Panc1 (cell line): Measurements from ENCODE around the gene ESAM. TPM values are rescaled to one million over a fixed set of nuclear protein-coding genes. Genes with fewer than 3 reads are reported as not detected.
A peak's percentile ranks its signal among the peaks of the same experiment; 100 is the strongest.

ENCODE experiments used
- ATAC-seq: fragments of 200-7000 bp; cut with Tn5 transposase; 2 replicates; pipeline ENCODE4 v1.9.1; 2020; ENCODE audit warnings: mild to moderate bottlenecking, moderate library complexity
- BruUV-seq: library from RNA; stranded (reverse); fragments of 400-500 nt; replicated peaks from 2 replicates; lab custom pipeline; 2021; lab: Mats Ljungman, UMichigan
- CTCF ChIA-PET: fragments of 300-600 bp; sonication (Branson Sonifier 250); formaldehyde crosslinking; loops from one replicate; lab custom pipeline; 2022; ENCODE audit warnings: antibody characterized with exemption; lab: Charles Lee
- POLR2A ChIA-PET: fragments of 300-600 bp; sonication (Branson Sonifier 250); formaldehyde crosslinking; loops from one replicate; lab custom pipeline; 2022; ENCODE audit warnings: antibody characterized with exemption; lab: Charles Lee
- DNase-seq: peaks from one replicate; pipeline ENCODE4 v3.0.0-alpha.2; 2010; ENCODE audit warnings: low read depth, low spot score
- H3K27ac ChIP-seq: 2 replicates; pipeline ENCODE4 v1.5.1; 2011; ENCODE audit warnings: mild to moderate bottlenecking, low read length, inconsistent platforms
- H3K27me3 ChIP-seq: fragments of 200-500 bp; sonication (Bioruptor generic); 2 replicates; pipeline ENCODE4 v1.6.0; 2014; ENCODE audit warnings: low read length, inconsistent platforms; ENCODE audit not compliant: control insufficient read depth, insufficient read depth
- H3K36me3 ChIP-seq: fragments of 200-500 bp; sonication (Bioruptor generic); 2 replicates; pipeline ENCODE4 v1.5.1; 2014; ENCODE audit warnings: inconsistent platforms, mild to moderate bottlenecking, low read length, moderate library complexity; ENCODE audit not compliant: control insufficient read depth, insufficient read depth
- H3K4me1 ChIP-seq: 2 replicates; pipeline ENCODE4 v1.5.1; 2011; ENCODE audit warnings: inconsistent platforms, mild to moderate bottlenecking, low read length, moderate library complexity; ENCODE audit not compliant: control insufficient read depth, insufficient read depth
- H3K4me3 ChIP-seq, 2 experiments: 2 replicates each; pipeline ENCODE4 v1.5.1; 2011 to 2012; ENCODE audit warnings: low read depth in 2 of 2, low read length in 2 of 2, mild to moderate bottlenecking in 2 of 2, inconsistent platforms in 1 of 2, moderate library complexity in 1 of 2
- H3K9me3 ChIP-seq: fragments of 200-500 bp; sonication (Bioruptor generic); 2 replicates; pipeline ENCODE4 v1.5.1; 2014; ENCODE audit warnings: low read depth, mild to moderate bottlenecking, inconsistent platforms, low read length, moderate library complexity; ENCODE audit not compliant: control insufficient read depth, insufficient read depth
- POLR2AphosphoS5 ChIP-seq: IDR thresholded peaks from 2 replicates; pipeline ENCODE4 v1.6.1; 2012; ENCODE audit warnings: mild to moderate bottlenecking, low read depth, low read length, moderate library complexity
- SIN3A ChIP-seq: IDR thresholded peaks from 2 replicates; pipeline ENCODE4 v1.6.1; 2012; ENCODE audit warnings: low read depth, mild to moderate bottlenecking, low read length, moderate library complexity, borderline replicate concordance; ENCODE audit not compliant: insufficient read depth
- TCF7L2 ChIP-seq: IDR thresholded peaks from 2 replicates; pipeline ENCODE4 v1.6.1; 2011; ENCODE audit warnings: mild to moderate bottlenecking, low read depth, low read length, inconsistent platforms
- in situ Hi-C: cut with HindIII; loops from 2 replicates; pipeline ENCODE4 v1.10.0; 2016; ENCODE audit warnings: low sequenced_read_pairs, low pct_unique_long_range_greater_than_20kb
- intact Hi-C: fragments of 100-400 bp; cut with micrococcal nuclease; formaldehyde crosslinking; loops from one replicate; pipeline ENCODE4 v1.10.0; 2022; ENCODE audit not compliant: unreplicated experiment
- total RNA-seq: library from RNA; stranded (reverse); gene quantifications from one replicate; pipeline ENCODE4 v1.2.1, GENCODE V29; 2021; ENCODE audit not compliant: unreplicated experiment
- TF ChIP-seq, protein P1 (sequence below), 2 experiments: IDR thresholded peaks; 2 replicates each; pipeline ENCODE4 v1.6.1; 2011 to 2012; ENCODE audit warnings: low read depth in 2 of 2, control low read depth in 1 of 2, low read length in 1 of 2, mild to moderate bottlenecking in 1 of 2, moderate library complexity in 1 of 2; ENCODE audit not compliant: insufficient read depth in 1 of 2
- TF ChIP-seq, protein P2 (sequence below): fragments of 450-650 bp; IDR thresholded peaks from 2 replicates; pipeline ENCODE4 v1.5.1; 2017; ENCODE audit warnings: mild to moderate bottlenecking

The ESAM gene
- total RNA-seq, 1 experiment from 2014 or later, result 1.6 TPM

DNA sequence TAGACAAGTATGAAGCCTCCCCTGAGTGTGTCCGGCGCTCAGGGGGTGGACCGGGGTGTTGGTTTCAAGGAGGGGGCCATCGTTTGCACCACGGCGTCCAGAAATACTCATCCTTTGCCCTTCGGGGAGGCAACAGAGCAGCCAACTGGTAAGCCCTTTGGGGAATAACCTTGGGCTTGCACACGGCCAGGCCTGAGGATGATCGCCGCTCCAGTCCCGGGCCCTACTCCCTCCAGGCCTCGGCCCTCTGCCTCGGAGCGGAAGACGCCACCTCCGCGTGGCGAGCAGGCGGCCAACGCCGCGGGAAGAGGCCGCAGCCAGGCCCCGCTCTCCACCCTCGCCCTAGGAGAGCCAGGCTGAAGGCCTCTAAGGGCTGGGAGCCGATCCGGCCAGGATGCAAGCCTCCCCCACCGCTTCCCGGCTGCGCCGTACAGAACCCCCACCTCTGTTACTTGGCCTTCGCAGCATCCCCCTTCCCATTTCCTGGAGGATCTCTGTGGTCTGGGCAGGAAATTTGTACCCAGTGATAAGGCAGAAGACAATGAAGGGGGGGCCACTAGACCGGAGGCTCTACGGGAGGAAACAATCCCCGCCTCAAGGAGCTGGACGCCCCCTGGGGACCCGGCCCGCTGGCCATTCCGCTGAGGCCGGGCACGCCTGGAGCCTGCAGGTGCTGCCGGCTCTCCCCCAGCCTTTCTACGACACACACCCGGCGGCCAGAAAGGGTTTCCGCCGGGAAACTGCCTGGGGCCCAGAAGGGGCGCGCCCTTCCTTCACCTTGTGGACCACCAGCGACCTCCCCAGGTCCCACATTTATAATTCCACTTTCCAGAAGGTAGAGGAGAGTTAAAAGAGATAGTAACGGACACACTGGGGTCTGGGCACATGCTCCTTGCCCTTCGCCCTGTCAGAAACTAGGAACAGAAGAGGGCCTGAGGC, 2.6 kb downstream of the ESAM start:
- Histone ChIP-seq H3K36me3 (no peaks in the 10 kb centered on the region), H3K27ac (no peak overlapping the region), H3K4me3 (no peak overlapping the region), H3K4me1 (peaks cover 7% of the 10 kb centered on the region; the same call in 1 of the 2 replicates), H3K9me3 (no peaks in the 10 kb centered on the region), H3K27me3 (no peaks in the 10 kb centered on the region)
- BruUV-seq, result no TSS peak
- DNase-seq (no peak), ATAC-seq (no peak)
- CTCF ChIA-PET, result no interaction called here
- POLR2A ChIA-PET, result no interaction called here
- TF ChIP-seq, protein P1, sequence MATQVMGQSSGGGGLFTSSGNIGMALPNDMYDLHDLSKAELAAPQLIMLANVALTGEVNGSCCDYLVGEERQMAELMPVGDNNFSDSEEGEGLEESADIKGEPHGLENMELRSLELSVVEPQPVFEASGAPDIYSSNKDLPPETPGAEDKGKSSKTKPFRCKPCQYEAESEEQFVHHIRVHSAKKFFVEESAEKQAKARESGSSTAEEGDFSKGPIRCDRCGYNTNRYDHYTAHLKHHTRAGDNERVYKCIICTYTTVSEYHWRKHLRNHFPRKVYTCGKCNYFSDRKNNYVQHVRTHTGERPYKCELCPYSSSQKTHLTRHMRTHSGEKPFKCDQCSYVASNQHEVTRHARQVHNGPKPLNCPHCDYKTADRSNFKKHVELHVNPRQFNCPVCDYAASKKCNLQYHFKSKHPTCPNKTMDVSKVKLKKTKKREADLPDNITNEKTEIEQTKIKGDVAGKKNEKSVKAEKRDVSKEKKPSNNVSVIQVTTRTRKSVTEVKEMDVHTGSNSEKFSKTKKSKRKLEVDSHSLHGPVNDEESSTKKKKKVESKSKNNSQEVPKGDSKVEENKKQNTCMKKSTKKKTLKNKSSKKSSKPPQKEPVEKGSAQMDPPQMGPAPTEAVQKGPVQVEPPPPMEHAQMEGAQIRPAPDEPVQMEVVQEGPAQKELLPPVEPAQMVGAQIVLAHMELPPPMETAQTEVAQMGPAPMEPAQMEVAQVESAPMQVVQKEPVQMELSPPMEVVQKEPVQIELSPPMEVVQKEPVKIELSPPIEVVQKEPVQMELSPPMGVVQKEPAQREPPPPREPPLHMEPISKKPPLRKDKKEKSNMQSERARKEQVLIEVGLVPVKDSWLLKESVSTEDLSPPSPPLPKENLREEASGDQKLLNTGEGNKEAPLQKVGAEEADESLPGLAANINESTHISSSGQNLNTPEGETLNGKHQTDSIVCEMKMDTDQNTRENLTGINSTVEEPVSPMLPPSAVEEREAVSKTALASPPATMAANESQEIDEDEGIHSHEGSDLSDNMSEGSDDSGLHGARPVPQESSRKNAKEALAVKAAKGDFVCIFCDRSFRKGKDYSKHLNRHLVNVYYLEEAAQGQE (IDR thresholded peaks at IDR 0.05; ENCODE audit: insufficient read depth in 1 of 2, low read depth in 2 of 2, low read length in 1 of 2), result no peak
- TF ChIP-seq POLR2AphosphoS5 (no peak), SIN3A (no peak), TCF7L2 (no peak)
- TF ChIP-seq, protein P2, sequence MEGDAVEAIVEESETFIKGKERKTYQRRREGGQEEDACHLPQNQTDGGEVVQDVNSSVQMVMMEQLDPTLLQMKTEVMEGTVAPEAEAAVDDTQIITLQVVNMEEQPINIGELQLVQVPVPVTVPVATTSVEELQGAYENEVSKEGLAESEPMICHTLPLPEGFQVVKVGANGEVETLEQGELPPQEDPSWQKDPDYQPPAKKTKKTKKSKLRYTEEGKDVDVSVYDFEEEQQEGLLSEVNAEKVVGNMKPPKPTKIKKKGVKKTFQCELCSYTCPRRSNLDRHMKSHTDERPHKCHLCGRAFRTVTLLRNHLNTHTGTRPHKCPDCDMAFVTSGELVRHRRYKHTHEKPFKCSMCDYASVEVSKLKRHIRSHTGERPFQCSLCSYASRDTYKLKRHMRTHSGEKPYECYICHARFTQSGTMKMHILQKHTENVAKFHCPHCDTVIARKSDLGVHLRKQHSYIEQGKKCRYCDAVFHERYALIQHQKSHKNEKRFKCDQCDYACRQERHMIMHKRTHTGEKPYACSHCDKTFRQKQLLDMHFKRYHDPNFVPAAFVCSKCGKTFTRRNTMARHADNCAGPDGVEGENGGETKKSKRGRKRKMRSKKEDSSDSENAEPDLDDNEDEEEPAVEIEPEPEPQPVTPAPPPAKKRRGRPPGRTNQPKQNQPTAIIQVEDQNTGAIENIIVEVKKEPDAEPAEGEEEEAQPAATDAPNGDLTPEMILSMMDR, result no peak
- in situ Hi-C loops, result no loop called here
- intact Hi-C loops, result loop anchor here (5.0 kb wide), 1 partner anchor 38 kb away; no protein-coding TSS in a partner anchor

DNA sequence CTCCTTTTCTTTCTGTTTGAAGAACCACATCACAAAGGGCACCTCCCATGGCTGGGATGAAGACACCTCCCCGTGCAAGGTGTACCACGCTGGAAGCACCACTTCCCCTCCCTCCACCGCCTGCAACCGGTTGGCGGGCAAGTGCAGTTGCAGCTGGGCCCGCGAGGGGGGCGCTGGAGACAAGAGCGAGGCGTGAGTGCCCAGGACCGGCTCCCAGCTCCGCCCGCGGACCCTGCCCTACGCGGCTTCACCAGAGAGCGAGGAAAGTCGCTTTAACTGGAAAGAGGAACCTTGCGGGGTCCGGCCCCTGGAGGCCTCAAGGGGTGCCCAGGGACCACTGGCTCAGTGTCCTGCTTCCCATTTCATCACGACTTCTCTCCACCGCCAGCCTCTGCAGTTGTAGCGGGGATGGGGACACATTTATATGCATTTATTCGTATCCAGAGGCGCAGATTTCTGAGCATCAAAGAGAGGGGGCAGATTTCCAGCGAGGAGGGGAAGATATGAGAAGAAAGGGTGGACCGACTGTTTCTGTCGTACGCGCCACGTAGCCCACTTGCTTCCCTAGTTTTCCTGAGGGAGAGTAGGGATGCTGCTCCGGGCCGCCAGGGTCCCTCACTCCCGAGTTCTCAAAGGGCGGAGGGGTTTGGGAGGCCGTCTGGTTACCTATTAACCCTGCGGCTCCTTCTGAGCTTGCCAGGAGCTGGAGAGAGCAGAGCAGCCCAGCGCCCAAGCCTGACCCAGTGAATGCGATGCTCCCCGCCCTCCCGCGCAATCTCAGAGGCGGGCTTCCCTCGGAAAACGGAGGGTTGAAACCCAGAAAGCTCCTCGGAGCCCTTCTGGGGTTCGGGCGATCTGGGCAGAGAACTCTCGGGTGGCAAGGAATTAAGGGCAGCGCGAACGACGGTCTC, 3.5 kb downstream of the ESAM start:
- ChIA-PET POLR2A (no interaction called here), CTCF (interaction anchor here (0.6 to 1.0 kb wide), 5 partner anchors 12 to 79 kb away, joined by 3 to 5 read pairs (median 3); no protein-coding TSS in a partner anchor)
- Histone ChIP-seq H3K27ac (no peak overlapping the region), H3K4me1 (peaks cover 7% of the 10 kb centered on the region; the same call in 1 of the 2 replicates), H3K4me3 (peak overlapping the region; percentile 27 to 52), H3K36me3 (no peaks in the 10 kb centered on the region), H3K9me3 (no peaks in the 10 kb centered on the region), H3K27me3 (no peaks in the 10 kb centered on the region)
- no peak for DNase-seq
- ATAC-seq, result peak; percentile 75
- TF ChIP-seq, protein P2, result peak; percentile 91
- TF ChIP-seq, protein P1 (IDR thresholded peaks at IDR 0.05; ENCODE audit: insufficient read depth in 1 of 2, low read depth in 2 of 2, low read length in 1 of 2), result no peak
- no TSS peak for BruUV-seq
- in situ Hi-C loops, result no loop called here
- intact Hi-C loops, result no loop called here
